Astrocyte (in vitro differentiated cells and primary cell): Measurements from ENCODE around the gene BICD1. TPM values are rescaled to one million over a fixed set of nuclear protein-coding genes. Genes with fewer than 3 reads are reported as not detected.
A peak's percentile ranks its signal among the peaks of the same experiment; 100 is the strongest.

Source experiments
- DNase-seq: peaks from one replicate; pipeline ENCODE4 v3.0.0-alpha.2; 2010; ENCODE audit warnings: low read depth
- FAIRE-seq: peaks from 2 replicates; lab custom pipeline; 2011; peaks lifted over from hg19 to GRCh38; lab: Jason Lieb, UNC
- H2AFZ ChIP-seq: 2 replicates; pipeline ENCODE4 v1.6.0; 2012; ENCODE audit warnings: low read depth, low read length, inconsistent platforms
- H3K27ac ChIP-seq: 2 replicates; pipeline ENCODE4 v1.5.1; 2011; ENCODE audit warnings: low read depth, low read length, inconsistent platforms
- H3K27me3 ChIP-seq: 2 replicates; pipeline ENCODE4 v1.6.0; 2011; ENCODE audit warnings: low read length, inconsistent platforms; ENCODE audit not compliant: insufficient read depth
- H3K36me3 ChIP-seq: 2 replicates; pipeline ENCODE4 v1.5.1; 2011; ENCODE audit warnings: low read length, inconsistent platforms; ENCODE audit not compliant: insufficient read depth
- H3K4me1 ChIP-seq: 2 replicates; pipeline ENCODE4 v1.5.1; 2011; ENCODE audit warnings: low read length, inconsistent platforms; ENCODE audit not compliant: insufficient read depth
- H3K4me2 ChIP-seq: 2 replicates; pipeline ENCODE4 v1.6.0; 2012; ENCODE audit warnings: low read length, inconsistent platforms
- H3K4me3 ChIP-seq: 2 replicates; pipeline ENCODE4 v1.5.1; 2011; ENCODE audit warnings: low read depth, mild to moderate bottlenecking, low read length, inconsistent platforms; ENCODE audit not compliant: insufficient read depth
- H3K79me2 ChIP-seq: 2 replicates; pipeline ENCODE4 v1.6.0; 2012; ENCODE audit warnings: mild to moderate bottlenecking, low read length, inconsistent platforms; ENCODE audit not compliant: insufficient read depth
- H3K9ac ChIP-seq: 2 replicates; pipeline ENCODE4 v1.6.0; 2012; ENCODE audit warnings: mild to moderate bottlenecking, low read length, inconsistent platforms
- H3K9me3 ChIP-seq: 2 replicates; pipeline ENCODE4 v1.5.1; 2012; ENCODE audit warnings: low read depth, mild to moderate bottlenecking, low read length, inconsistent platforms; ENCODE audit not compliant: insufficient read depth
- H4K20me1 ChIP-seq: 2 replicates; pipeline ENCODE4 v1.6.0; 2012; ENCODE audit warnings: low read length, inconsistent platforms; ENCODE audit not compliant: insufficient read depth
- H3K27ac Mint-ChIP-seq: one replicate; pipeline ENCODE4 v1.8.0; 2021; ENCODE audit warnings: mild to moderate bottlenecking, mixed read lengths; ENCODE audit not compliant: unreplicated experiment
- H3K27me3 Mint-ChIP-seq: one replicate; pipeline ENCODE4 v1.8.0; 2021; ENCODE audit warnings: low read depth, mixed read lengths; ENCODE audit not compliant: unreplicated experiment
- H3K36me3 Mint-ChIP-seq: one replicate; pipeline ENCODE4 v1.8.0; 2021; ENCODE audit warnings: low read depth, mixed read lengths; ENCODE audit not compliant: unreplicated experiment
- H3K4me1 Mint-ChIP-seq: one replicate; pipeline ENCODE4 v1.8.0; 2021; ENCODE audit warnings: low read depth, mixed read lengths; ENCODE audit not compliant: unreplicated experiment
- H3K4me3 Mint-ChIP-seq: one replicate; pipeline ENCODE4 v1.8.0; 2021; ENCODE audit warnings: mild to moderate bottlenecking, moderate library complexity, mixed read lengths; ENCODE audit not compliant: unreplicated experiment
- H3K9me3 Mint-ChIP-seq: one replicate; pipeline ENCODE4 v1.8.0; 2021; ENCODE audit warnings: mild to moderate bottlenecking, mixed read lengths; ENCODE audit not compliant: unreplicated experiment
- CTCF ChIP-seq: IDR thresholded peaks from 2 replicates; pipeline ENCODE4 v1.5.1; 2011; ENCODE audit warnings: low read depth, mild to moderate bottlenecking, inconsistent platforms, low read length, moderate library complexity; ENCODE audit not compliant: insufficient read depth
- EZH2 ChIP-seq: IDR thresholded peaks from 2 replicates; pipeline ENCODE4 v1.6.1; 2012; ENCODE audit warnings: mild to moderate bottlenecking, low read length, inconsistent platforms; ENCODE audit not compliant: insufficient read depth
- total RNA-seq: library from RNA; stranded (reverse); gene quantifications from 2 replicates; pipeline ENCODE4 v1.2.1, GENCODE V29; 2021

Gene BICD1
- total RNA-seq, 1 donor from 2014 or later, result 28.7 TPM

- H3K4me2 ChIP-seq, result no peak overlapping the region
- peaks cover 30% of the 10 kb centered on the region for H3K79me2 ChIP-seq
- peaks cover 8% of the 10 kb centered on the region for H3K4me1 ChIP-seq
- no peaks in the 10 kb centered on the region for H3K9me3 Mint-ChIP-seq
- H3K27ac ChIP-seq, result no peak overlapping the region
- H3K27ac Mint-ChIP-seq, result no peak overlapping the region
- peaks cover 22% of the 10 kb centered on the region for H4K20me1 ChIP-seq
- H3K27me3 ChIP-seq, result no peaks in the 10 kb centered on the region
- H3K27me3 Mint-ChIP-seq, result no peaks in the 10 kb centered on the region
- TF ChIP-seq CTCF (no peak), EZH2 (no peak)
- H3K36me3 Mint-ChIP-seq, result peaks cover 2% of the 10 kb centered on the region
- DNase-seq (no peak), FAIRE-seq (no peak)
- H3K9ac ChIP-seq, result no peak overlapping the region
- no peaks in the 10 kb centered on the region for H3K36me3 ChIP-seq
- H3K4me1 Mint-ChIP-seq, result peaks cover 8% of the 10 kb centered on the region
- H3K4me3 Mint-ChIP-seq, result no peak overlapping the region
- H2AFZ ChIP-seq, result no peak overlapping the region
- H3K9me3 ChIP-seq, result no peaks in the 10 kb centered on the region
- H3K4me3 ChIP-seq, result no peak overlapping the region
Observed at GRCh38 chr12:32277774-32278173, 171.1 kb downstream of the BICD1 start.

- Histone ChIP-seq H3K9me3 (no peaks in the 10 kb centered on the region), H3K4me2 (no peak overlapping the region), H3K27me3 (no peaks in the 10 kb centered on the region), H2AFZ (no peak overlapping the region), H3K79me2 (peaks cover 46% of the 10 kb centered on the region), H3K4me3 (no peak overlapping the region), H3K4me1 (no peaks in the 10 kb centered on the region), H4K20me1 (peaks cover 42% of the 10 kb centered on the region), H3K27ac (no peak overlapping the region), H3K9ac (no peak overlapping the region), H3K36me3 (no peaks in the 10 kb centered on the region)
- no peak for TF ChIP-seq EZH2
- H3K4me1 Mint-ChIP-seq, result no peaks in the 10 kb centered on the region
- DNase-seq (no peak), FAIRE-seq (no peak)
- H3K9me3 Mint-ChIP-seq, result no peaks in the 10 kb centered on the region
- no peaks in the 10 kb centered on the region for H3K27me3 Mint-ChIP-seq
- H3K4me3 Mint-ChIP-seq, result no peak overlapping the region
- H3K36me3 Mint-ChIP-seq, result no peaks in the 10 kb centered on the region
- no peak overlapping the region for H3K27ac Mint-ChIP-seq
Observed at GRCh38 chr12:32281098-32281497, 174.5 kb downstream of the BICD1 start.

DNA sequence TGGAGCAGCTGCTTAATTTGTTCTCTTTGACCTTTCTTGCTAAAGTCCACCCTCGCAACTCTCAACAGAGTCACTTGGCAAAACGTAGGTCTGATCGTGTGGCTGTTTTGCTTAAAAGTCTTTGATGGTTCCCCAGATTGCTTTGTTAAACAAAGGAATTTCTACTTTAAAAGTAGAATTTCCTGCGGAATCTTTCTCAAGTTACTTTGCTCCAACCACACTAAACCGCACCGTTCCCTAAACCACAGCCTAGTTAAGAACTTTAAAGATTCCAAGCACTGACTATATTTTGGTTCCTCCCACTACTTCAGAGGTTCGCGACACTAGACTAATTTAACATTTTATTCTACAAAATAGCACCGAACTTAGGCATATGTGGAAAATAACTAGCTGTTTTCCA, 177.9 kb downstream of the BICD1 start:
- peaks cover 3% of the 10 kb centered on the region for H3K9me3 Mint-ChIP-seq
- H3K4me3 Mint-ChIP-seq, result no peak overlapping the region
- Histone ChIP-seq H3K36me3 (no peaks in the 10 kb centered on the region), H3K9ac (no peak overlapping the region), H3K4me3 (no peak overlapping the region), H2AFZ (no peak overlapping the region), H3K27ac (no peak overlapping the region), H3K4me1 (no peaks in the 10 kb centered on the region), H4K20me1 (peaks cover 47% of the 10 kb centered on the region), H3K9me3 (no peaks in the 10 kb centered on the region), H3K27me3 (no peaks in the 10 kb centered on the region), H3K4me2 (no peak overlapping the region), H3K79me2 (peaks cover 48% of the 10 kb centered on the region)
- FAIRE-seq (no peak), DNase-seq (peak; percentile 52)
- H3K27ac Mint-ChIP-seq, result no peak overlapping the region
- no peak for TF ChIP-seq CTCF
- no peak for TF ChIP-seq EZH2
- H3K27me3 Mint-ChIP-seq, result no peaks in the 10 kb centered on the region
- no peaks in the 10 kb centered on the region for H3K36me3 Mint-ChIP-seq
- H3K4me1 Mint-ChIP-seq, result no peaks in the 10 kb centered on the region
